ENCODE results near the gene MGA. TPM values are rescaled to one million over a fixed set of nuclear protein-coding genes. Genes with fewer than 3 reads are reported as not detected.

Gene MGA
- total and polyA plus RNA-seq, 2 donors (not counting 3 experiments of a cell fraction or from before 2014, with no cell fraction given) = 4.1 to 36.5 TPM

- dilution Hi-C loops (cut with MboI; ENCODE audit: extremely low pct_ligation_motif_present, low sequenced_read_pairs) = no loop called here
- CTCF ChIA-PET = interaction anchor here (0.6 to 1.0 kb wide), 3 partner anchors 47 to 1202 kb away, joined by 3 to 4 read pairs (median 4); partner anchors contain the start of gene RPAP1
Measured at GRCh38 chr15:41819455-41820050, 159.3 kb downstream of the MGA start.

More at GRCh38 chr15:41819455-41820050, 159.3 kb downstream of the MGA start:
- Histone ChIP-seq H3K27me3 (ENCODE audit: control insufficient read depth in 2 of 2, insufficient read depth in 2 of 2, low read length in 2 of 2) (no peaks in the 10 kb centered on the region), H4K20me1 (replicated peaks; ENCODE audit: control insufficient read depth, extremely low read depth, insufficient read depth, low read length) (no peaks in the 10 kb centered on the region), H3K27ac (ENCODE audit: insufficient read depth, low read depth, low read length) (no peak overlapping the region), H3K36me3 (ENCODE audit: control insufficient read depth in 2 of 2, extremely low read depth in 1 of 2, insufficient read depth in 2 of 2, low read length in 2 of 2) (peaks cover 15 to 57% of the 10 kb centered on the region in 2 experiments), H3K4me3 (replicated peaks in 1 of 3; ENCODE audit: insufficient read depth in 1 of 3, low read depth in 1 of 3, low read length in 3 of 3) (no peak overlapping the region), H3K9me3 (replicated peaks; ENCODE audit: control insufficient read depth, insufficient read depth, low read length) (no peaks in the 10 kb centered on the region), H3K9me1 (replicated peaks; ENCODE audit: control insufficient read depth, extremely low read depth, insufficient read depth, low read length) (no peaks in the 10 kb centered on the region), H3K9ac (replicated peaks; ENCODE audit: extremely low read depth, insufficient read depth, low read length) (no peak overlapping the region), H2AFZ (ENCODE audit: low read depth, low read length) (no peak overlapping the region), H3K79me2 (ENCODE audit: control insufficient read depth, insufficient read depth, low read length) (no peaks in the 10 kb centered on the region), H3K4me1 (ENCODE audit: control insufficient read depth, extremely low read depth, insufficient read depth, low read length) (no peaks in the 10 kb centered on the region), H3K4me2 (ENCODE audit: insufficient read depth, low read length) (no peak overlapping the region)
- TF ChIP-seq POLR2A (IDR thresholded peaks at IDR 0.05; ENCODE audit: low read depth, low read length) = no peak
- TF ChIP-seq JUN (IDR thresholded peaks at IDR 0.05; ENCODE audit: borderline replicate concordance, insufficient read depth, insufficient read length, low read depth) = no peak
- no peak for TF ChIP-seq GATA2 (IDR thresholded peaks at IDR 0.05; ENCODE audit: insufficient read depth, insufficient read length, low read depth, low read length)
- TF ChIP-seq EZH2 (IDR thresholded peaks at IDR 0.05; ENCODE audit: borderline replicate concordance, low read depth, low read length, severe bottlenecking) = no peak
- no peak for TF ChIP-seq POLR2AphosphoS5 (IDR thresholded peaks at IDR 0.05; ENCODE audit: insufficient read depth, low read depth, low read length)
- TF ChIP-seq FOS (IDR thresholded peaks at IDR 0.05; ENCODE audit: borderline replicate concordance, insufficient read depth, low read length) = no peak
- TF ChIP-seq MYC (IDR thresholded peaks at IDR 0.05; ENCODE audit: low read depth, low read length) = no peak
- TF ChIP-seq MAX (IDR thresholded peaks at IDR 0.05; ENCODE audit: insufficient read depth, insufficient read length) = no peak
- no peak for TF ChIP-seq CTCF (IDR thresholded peaks at IDR 0.05; ENCODE audit: extremely low read depth in 1 of 2, insufficient read depth in 1 of 2, low read depth in 1 of 2, low read length in 2 of 2)
- BruUV-seq (replicated peaks) = no TSS peak
- FAIRE-seq = no peak
- no peak for DNase-seq (ENCODE audit: low read depth, low spot score)
- intact Hi-C loops (cut with micrococcal nuclease) = no loop called here
- POLR2A ChIA-PET = no interaction called here

Measured in endothelial cell of umbilical vein (primary cell).